ENCODE results near the gene ARHGEF16. TPM values are rescaled to one million over a fixed set of nuclear protein-coding genes. Genes with fewer than 3 reads are reported as not detected.

The ARHGEF16 gene
- polyA plus RNA-seq, 1 of the 3 experiments (the other 2 are of a cell fraction), result 0.18 TPM

GRCh38 chr1:3433596-3434320 lies 20.7 kb upstream of the ARHGEF16 start (continued):
- TF ChIP-seq, protein P1, sequence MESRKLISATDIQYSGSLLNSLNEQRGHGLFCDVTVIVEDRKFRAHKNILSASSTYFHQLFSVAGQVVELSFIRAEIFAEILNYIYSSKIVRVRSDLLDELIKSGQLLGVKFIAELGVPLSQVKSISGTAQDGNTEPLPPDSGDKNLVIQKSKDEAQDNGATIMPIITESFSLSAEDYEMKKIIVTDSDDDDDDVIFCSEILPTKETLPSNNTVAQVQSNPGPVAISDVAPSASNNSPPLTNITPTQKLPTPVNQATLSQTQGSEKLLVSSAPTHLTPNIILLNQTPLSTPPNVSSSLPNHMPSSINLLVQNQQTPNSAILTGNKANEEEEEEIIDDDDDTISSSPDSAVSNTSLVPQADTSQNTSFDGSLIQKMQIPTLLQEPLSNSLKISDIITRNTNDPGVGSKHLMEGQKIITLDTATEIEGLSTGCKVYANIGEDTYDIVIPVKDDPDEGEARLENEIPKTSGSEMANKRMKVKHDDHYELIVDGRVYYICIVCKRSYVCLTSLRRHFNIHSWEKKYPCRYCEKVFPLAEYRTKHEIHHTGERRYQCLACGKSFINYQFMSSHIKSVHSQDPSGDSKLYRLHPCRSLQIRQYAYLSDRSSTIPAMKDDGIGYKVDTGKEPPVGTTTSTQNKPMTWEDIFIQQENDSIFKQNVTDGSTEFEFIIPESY (IDR thresholded peaks at IDR 0.05; ENCODE audit: borderline replicate concordance, low read depth), result no peak

GRCh38 chr1:3434406-3435110 lies 19.9 kb upstream of the ARHGEF16 start:
- TF ChIP-seq CTCF (IDR thresholded peaks at IDR 0.05) (no peak), EZH2phosphoT487 (IDR thresholded peaks at IDR 0.05; ENCODE audit: borderline replicate concordance, low read depth) (no peak), GABPA (IDR thresholded peaks at IDR 0.05; ENCODE audit: low read depth) (no peak), YY1 (IDR thresholded peaks at IDR 0.05; ENCODE audit: low read depth) (no peak), ELF1 (IDR thresholded peaks at IDR 0.05) (no peak)
- no peaks in the 10 kb centered on the region for H3K36me3 ChIP-seq (replicated peaks in 1 of 2; ENCODE audit: control insufficient read depth in 1 of 2, insufficient read depth in 2 of 2, low read length in 1 of 2)
- WGBS (ENCODE audit: low lambda C conversion rate), result 14% methylated on average over 19 of the region's 40 CpGs
- H3K4me1 ChIP-seq (ENCODE audit: control insufficient read depth in 1 of 2, insufficient read depth in 2 of 2, low read depth in 1 of 2, low read length in 1 of 2), result no peaks in the 10 kb centered on the region
- H3K4me3 ChIP-seq (ENCODE audit: low read depth in 2 of 2, low read length in 1 of 2), result no peak overlapping the region
- H3K27ac ChIP-seq (ENCODE audit: low read depth in 2 of 2, low read length in 1 of 2), result no peak overlapping the region
- H3K9me2 ChIP-seq, result no peaks in the 10 kb centered on the region
- H3K4me2 ChIP-seq, result no peak overlapping the region
- H3K79me2 ChIP-seq (ENCODE audit: insufficient read depth), result no peaks in the 10 kb centered on the region
- POLR2A ChIA-PET, result no interaction called here
- no peak for DNase-seq
- no peaks in the 10 kb centered on the region for H3K9me3 ChIP-seq
- H2AFZ ChIP-seq (ENCODE audit: low read depth), result no peak overlapping the region
- H3F3A ChIP-seq (replicated peaks; ENCODE audit: insufficient read depth), result no peaks in the 10 kb centered on the region
- no peaks in the 10 kb centered on the region for H4K20me1 ChIP-seq (ENCODE audit: insufficient read depth)
- CTCF ChIA-PET, result interaction anchor here (0.6 to 2.2 kb wide), 2 partner anchors 10 to 25 kb away, joined by 3 to 9 read pairs; no protein-coding TSS in a partner anchor
- peaks cover 14% of the 10 kb centered on the region; the same call in 1 of the 2 replicates for H3K27me3 ChIP-seq (ENCODE audit: insufficient read depth)
- H3K9ac ChIP-seq, result no peak overlapping the region

- Histone ChIP-seq H4K20me1 (ENCODE audit: insufficient read depth) (no peaks in the 10 kb centered on the region), H3K9me3 (no peaks in the 10 kb centered on the region), H3K4me3 (ENCODE audit: low read depth in 2 of 2, low read length in 1 of 2) (no peak overlapping the region), H3K9ac (no peak overlapping the region), H3K79me2 (ENCODE audit: insufficient read depth) (no peaks in the 10 kb centered on the region), H3K36me3 (replicated peaks in 1 of 2; ENCODE audit: control insufficient read depth in 1 of 2, insufficient read depth in 2 of 2, low read length in 1 of 2) (no peaks in the 10 kb centered on the region), H3F3A (replicated peaks; ENCODE audit: insufficient read depth) (no peaks in the 10 kb centered on the region), H3K27me3 (ENCODE audit: insufficient read depth) (peaks cover 14% of the 10 kb centered on the region; the same call in 1 of the 2 replicates), H3K27ac (ENCODE audit: low read depth in 2 of 2, low read length in 1 of 2) (no peak overlapping the region), H3K9me2 (no peaks in the 10 kb centered on the region), H3K4me2 (no peak overlapping the region), H2AFZ (ENCODE audit: low read depth) (no peak overlapping the region), H3K4me1 (ENCODE audit: control insufficient read depth in 1 of 2, insufficient read depth in 2 of 2, low read depth in 1 of 2, low read length in 1 of 2) (no peaks in the 10 kb centered on the region)
- no peak for DNase-seq
- WGBS (ENCODE audit: low lambda C conversion rate), result 24% methylated on average over 6 of the region's 21 CpGs
- ChIA-PET POLR2A (no interaction called here), CTCF (no interaction called here)
- TF ChIP-seq RAD21 (IDR thresholded peaks at IDR 0.05; ENCODE audit: low read length), result no peak
- TF ChIP-seq TEAD4 (IDR thresholded peaks at IDR 0.05; ENCODE audit: borderline replicate concordance, insufficient read depth), result no peak
- no peak for TF ChIP-seq NFIC (IDR thresholded peaks at IDR 0.05; ENCODE audit: borderline replicate concordance)
- no peak for TF ChIP-seq FOXM1 (IDR thresholded peaks at IDR 0.05; ENCODE audit: low read depth)
- TF ChIP-seq CTCF (IDR thresholded peaks at IDR 0.05), result no peak
- no peak for TF ChIP-seq EZH2phosphoT487 (IDR thresholded peaks at IDR 0.05; ENCODE audit: borderline replicate concordance, low read depth)
- no peak for TF ChIP-seq RCOR1 (IDR thresholded peaks at IDR 0.05; ENCODE audit: low read length)
- no peak for TF ChIP-seq TAF1 (IDR thresholded peaks at IDR 0.05; ENCODE audit: borderline replicate concordance, low read depth, low read length)
- no peak for TF ChIP-seq SIN3A (IDR thresholded peaks at IDR 0.05; ENCODE audit: borderline replicate concordance, low read depth, low read length)
- TF ChIP-seq MXI1 (IDR thresholded peaks at IDR 0.05; ENCODE audit: low read depth, low read length), result no peak
- TF ChIP-seq, protein P2, sequence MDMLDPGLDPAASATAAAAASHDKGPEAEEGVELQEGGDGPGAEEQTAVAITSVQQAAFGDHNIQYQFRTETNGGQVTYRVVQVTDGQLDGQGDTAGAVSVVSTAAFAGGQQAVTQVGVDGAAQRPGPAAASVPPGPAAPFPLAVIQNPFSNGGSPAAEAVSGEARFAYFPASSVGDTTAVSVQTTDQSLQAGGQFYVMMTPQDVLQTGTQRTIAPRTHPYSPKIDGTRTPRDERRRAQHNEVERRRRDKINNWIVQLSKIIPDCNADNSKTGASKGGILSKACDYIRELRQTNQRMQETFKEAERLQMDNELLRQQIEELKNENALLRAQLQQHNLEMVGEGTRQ (IDR thresholded peaks at IDR 0.05; ENCODE audit: borderline replicate concordance, low read depth, low read length), result no peak
- TF ChIP-seq FOSL2 (IDR thresholded peaks at IDR 0.05; ENCODE audit: borderline replicate concordance, low read depth), result no peak
Observed at GRCh38 chr1:3435666-3436065, 18.8 kb upstream of the ARHGEF16 start.

All from SK-N-SH (cell line).